IMR-90 (cell line): ENCODE data around the gene PDK1. TPM values are rescaled to one million over a fixed set of nuclear protein-coding genes. Genes with fewer than 3 reads are reported as not detected.

Experiments used
- ATAC-seq: fragments of 200-7000 bp; cut with Tn5 transposase; 2 replicates; pipeline ENCODE4 v1.9.1; 2020; ENCODE audit warnings: low read depth, mild to moderate bottlenecking, moderate library complexity
- BruUV-seq: library from RNA; stranded (reverse); fragments of 400-500 nt; replicated peaks from 2 replicates; lab custom pipeline; 2021; lab: Mats Ljungman, UMichigan
- CTCF ChIA-PET: fragments of 300-600 bp; formaldehyde crosslinking; extraction: SDS; loops from one replicate; lab custom pipeline; 2021; ENCODE audit warnings: antibody characterized with exemption; lab: Yijun Ruan, JAX
- POLR2A ChIA-PET: fragments of 300-600 bp; sonication (Branson Sonifier 250); formaldehyde crosslinking; loops from one replicate; lab custom pipeline; 2022; ENCODE audit warnings: antibody characterized with exemption; ENCODE audit not compliant: unreplicated experiment; lab: Charles Lee
- DNase-seq: peaks from one replicate; pipeline ENCODE4 v3.0.0; 2013
- H2AFZ ChIP-seq: replicated peaks from 2 replicates; pipeline ENCODE3; 2013; ENCODE audit warnings: low read length, mild to moderate bottlenecking; ENCODE audit not compliant: poor library complexity
- H2AK5ac ChIP-seq: 2 replicates; pipeline ENCODE4 v1.6.1; 2013; ENCODE audit warnings: low read depth, low read length, inconsistent platforms
- H2AK9ac ChIP-seq: replicated peaks from 2 replicates; pipeline ENCODE3; 2013; ENCODE audit warnings: mild to moderate bottlenecking, low read depth, low read length, moderate library complexity; ENCODE audit not compliant: poor library complexity
- H2BK120ac ChIP-seq: 2 replicates; pipeline ENCODE4 v1.6.1; 2013; ENCODE audit warnings: low read depth, low read length, inconsistent platforms
- H2BK15ac ChIP-seq: 3 replicates; pipeline ENCODE4 v1.6.1; 2013; ENCODE audit warnings: low read depth, low read length, inconsistent platforms
- H2BK20ac ChIP-seq: 2 replicates; pipeline ENCODE4 v1.6.1; 2013; ENCODE audit warnings: low read depth, mild to moderate bottlenecking, inconsistent platforms, low read length, moderate library complexity
- H2BK5ac ChIP-seq: 2 replicates; pipeline ENCODE4 v1.6.1; 2013; ENCODE audit warnings: mild to moderate bottlenecking, low read depth, low read length, inconsistent platforms; ENCODE audit not compliant: poor library complexity, severe bottlenecking
- H3K14ac ChIP-seq: replicated peaks from 2 replicates; pipeline ENCODE4 v1.6.1; 2013; ENCODE audit warnings: low read depth, low read length, inconsistent platforms
- H3K18ac ChIP-seq: 2 replicates; pipeline ENCODE4 v1.6.1; 2013; ENCODE audit warnings: low read depth, low read length, control low read depth
- H3K23ac ChIP-seq: 2 replicates; pipeline ENCODE4 v1.6.1; 2013; ENCODE audit warnings: low read depth, low read length, inconsistent platforms
- H3K27ac ChIP-seq: 2 replicates; pipeline ENCODE4 v1.5.1; 2013; ENCODE audit warnings: mild to moderate bottlenecking, control low read depth, low read length; ENCODE audit not compliant: insufficient read depth
- H3K27me3 ChIP-seq: 2 replicates; pipeline ENCODE4 v1.6.1; 2013; ENCODE audit warnings: low read length; ENCODE audit not compliant: control insufficient read depth, insufficient read depth
- H3K36me3 ChIP-seq: 2 replicates; pipeline ENCODE4 v1.6.1; 2013; ENCODE audit warnings: low read length, mixed read lengths; ENCODE audit not compliant: control insufficient read depth, insufficient read depth
- H3K4ac ChIP-seq: 2 replicates; pipeline ENCODE4 v1.6.1; 2013; ENCODE audit warnings: low read depth, low read length, inconsistent platforms
- H3K4me1 ChIP-seq: 2 replicates; pipeline ENCODE4 v1.6.1; 2013; ENCODE audit warnings: low read length, mixed read lengths; ENCODE audit not compliant: control insufficient read depth, insufficient read depth
- H3K4me2 ChIP-seq: 2 replicates; pipeline ENCODE4 v1.6.1; 2013; ENCODE audit warnings: low read depth, mild to moderate bottlenecking, control low read depth, low read length, moderate library complexity
- H3K4me3 ChIP-seq: 2 replicates; pipeline ENCODE4 v1.5.1; 2013; ENCODE audit warnings: low read depth, mild to moderate bottlenecking, control low read depth, low read length, moderate library complexity; ENCODE audit not compliant: insufficient read depth
- H3K56ac ChIP-seq: 2 replicates; pipeline ENCODE4 v1.6.1; 2013; ENCODE audit warnings: low read length, inconsistent platforms; ENCODE audit not compliant: insufficient read depth; ENCODE audit errors: extremely low read depth
- H3K79me1 ChIP-seq, 2 experiments: 2 replicates each; pipeline ENCODE4 v1.6.1; 2013; ENCODE audit warnings: low read length in 2 of 2, inconsistent platforms in 1 of 2, low read depth in 1 of 2
- H3K9ac ChIP-seq: 2 replicates; pipeline ENCODE4 v1.6.1; 2013; ENCODE audit warnings: low read depth, low read length, control low read depth
- H3K9me1 ChIP-seq: 2 replicates; pipeline ENCODE4 v1.6.1; 2013; ENCODE audit warnings: low read length, inconsistent platforms; ENCODE audit not compliant: insufficient read depth
- H3K9me3 ChIP-seq: 2 replicates; pipeline ENCODE4 v1.6.1; 2013; ENCODE audit warnings: low read length; ENCODE audit not compliant: control insufficient read depth, insufficient read depth
- H4K20me1 ChIP-seq: 2 replicates; pipeline ENCODE4 v1.6.1; 2013; ENCODE audit warnings: low read length, inconsistent platforms; ENCODE audit not compliant: insufficient read depth
- H4K5ac ChIP-seq: 2 replicates; pipeline ENCODE4 v1.6.1; 2013; ENCODE audit warnings: mild to moderate bottlenecking, low read depth, low read length, control low read depth
- H4K8ac ChIP-seq, 2 experiments: 2 replicates each; pipeline ENCODE4 v1.6.1; 2013; ENCODE audit warnings: low read depth in 2 of 2, low read length in 2 of 2, control low read depth in 1 of 2, inconsistent platforms in 1 of 2
- H4K91ac ChIP-seq: 2 replicates; pipeline ENCODE4 v1.6.1; 2013; ENCODE audit warnings: low read depth, low read length, inconsistent platforms; ENCODE audit not compliant: insufficient read depth
- BHLHE40 ChIP-seq: fragments of 150-350 bp; IDR thresholded peaks from 2 replicates; pipeline ENCODE4 v1.6.1; 2016; ENCODE audit warnings: mild to moderate bottlenecking, low read depth, low read length
- CEBPB ChIP-seq: IDR thresholded peaks from 2 replicates; pipeline ENCODE4 v1.6.1; 2012; ENCODE audit warnings: low read depth, low read length, improper control_type of control experiment
- CHD1 ChIP-seq: IDR thresholded peaks from 2 replicates; pipeline ENCODE4 v1.6.1; 2012; ENCODE audit warnings: low read depth, low read length, improper control_type of control experiment
- CTCF ChIP-seq: conservative IDR thresholded peaks from 2 replicates; pipeline ENCODE4 v1.5.1; 2012; ENCODE audit warnings: mild to moderate bottlenecking, low read depth, low read length, improper control_type of control experiment
- ELK1 ChIP-seq: fragments of 150-350 bp; IDR thresholded peaks from 2 replicates; pipeline ENCODE4 v1.6.1; 2016; ENCODE audit warnings: low read depth, mild to moderate bottlenecking, low read length, moderate library complexity, borderline replicate concordance
- FOS ChIP-seq: fragments of 150-350 bp; IDR thresholded peaks from 2 replicates; pipeline ENCODE4 v1.6.1; 2016; ENCODE audit warnings: low read depth, low read length
- MAFK ChIP-seq: IDR thresholded peaks from 2 replicates; pipeline ENCODE4 v1.6.1; 2012; ENCODE audit warnings: low read depth, low read length, improper control_type of control experiment
- MAZ ChIP-seq: IDR thresholded peaks from 2 replicates; pipeline ENCODE4 v1.6.1; 2012; ENCODE audit warnings: low read depth, mild to moderate bottlenecking, low read length, improper control_type of control experiment, moderate library complexity, borderline replicate concordance
- MXI1 ChIP-seq: IDR thresholded peaks from 2 replicates; pipeline ENCODE4 v1.6.1; 2012; ENCODE audit warnings: low read depth, mild to moderate bottlenecking, low read length, moderate library complexity, borderline replicate concordance
- NFE2L2 ChIP-seq: fragments of 150-350 bp; IDR thresholded peaks from 2 replicates; pipeline ENCODE4 v1.6.1; 2016; ENCODE audit warnings: low read depth, mild to moderate bottlenecking, low read length
- POLR2A ChIP-seq: IDR thresholded peaks from 2 replicates; pipeline ENCODE4 v1.6.1; 2012; ENCODE audit warnings: mild to moderate bottlenecking, low read depth, low read length
- RAD21 ChIP-seq: IDR thresholded peaks from 2 replicates; pipeline ENCODE4 v1.6.1; 2012; ENCODE audit warnings: low read length, improper control_type of control experiment
- RCOR1 ChIP-seq: IDR thresholded peaks from 2 replicates; pipeline ENCODE4 v1.6.1; 2012; ENCODE audit warnings: mild to moderate bottlenecking, low read length, improper control_type of control experiment; ENCODE audit not compliant: insufficient replicate concordance
- RFX5 ChIP-seq: IDR thresholded peaks from 2 replicates; pipeline ENCODE4 v1.8.0; 2012; ENCODE audit warnings: low read depth, mild to moderate bottlenecking, low read length, moderate library complexity
- SMC3 ChIP-seq: fragments of 150-350 bp; IDR thresholded peaks from 2 replicates; pipeline ENCODE4 v1.6.1; 2016; ENCODE audit warnings: low read depth, mild to moderate bottlenecking, antibody characterized with exemption, low read length, moderate library complexity
- USF2 ChIP-seq: fragments of 150-350 bp; IDR thresholded peaks from 2 replicates; pipeline ENCODE4 v1.6.1; 2017; ENCODE audit warnings: mild to moderate bottlenecking, antibody characterized with exemption, low read length, low read depth
- WGBS, 2 experiments: methylation state at CpG; one replicate each; pipeline versions ENCODE4 v1.1.5 to v1.1.7; 2013; ENCODE audit warnings: missing lambda C conversion rate in 2 of 2; ENCODE audit not compliant: insufficient read length in 1 of 2; ENCODE audit errors: extremely low coverage in 2 of 2; 5-methylcytosine and 5-hydroxymethylcytosine counted together
- dilution Hi-C: fragments of 300-500 bp; cut with HindIII; formaldehyde crosslinking; loops from one replicate; pipeline ENCODE4 v1.14.3; 2018; ENCODE audit warnings: low sequenced_read_pairs; ENCODE audit not compliant: unreplicated experiment
- in situ Hi-C: fragments of 300-500 bp; cut with MboI; formaldehyde crosslinking; loops from 3 replicates; pipeline ENCODE4 v1.14.3; 2019; ENCODE audit warnings: low sequenced_read_pairs, inconsistent platforms, mixed read lengths
- intact Hi-C: fragments of 100-400 bp; cut with micrococcal nuclease; formaldehyde crosslinking; loops from 2 replicates; pipeline ENCODE4 v1.10.0; 2022
- polyA plus RNA-seq, 3 experiments: library from polyadenylated mRNA; depleted of rRNA; stranded (reverse); fragments of >200 nt; gene quantifications; 2 replicates each; pipeline ENCODE4 v1.2.3, GENCODE V29; 2012; ENCODE audit warnings: low replicate concordance in 1 of 3
- total RNA-seq: library from RNA; depleted of rRNA; stranded (reverse); fragments of >200 nt; gene quantifications from 2 replicates; pipeline ENCODE4 v1.2.3, GENCODE V29; 2012

PDK1 gene
- total and polyA plus RNA-seq, 2 of the 4 experiments (the other 2 are of a cell fraction): 38.1 to 85.9 TPM

- Histone ChIP-seq H3K9me1 (peaks cover 4% of the 10 kb centered on the region; the same call in 1 of the 2 replicates), H3K27ac (no peak overlapping the region), H3K56ac (no peak overlapping the region), H3K23ac (no peak overlapping the region), H2BK15ac (no peak overlapping the region), H2BK120ac (no peak overlapping the region), H3K9me3 (no peaks in the 10 kb centered on the region), H2BK5ac (peak overlapping the region; percentile 10), H4K5ac (no peak overlapping the region), H2AK9ac (no peak overlapping the region), H4K91ac (no peak overlapping the region), H2AK5ac (no peak overlapping the region), H3K14ac (no peak overlapping the region), H3K27me3 (no peaks in the 10 kb centered on the region), H3K4me2 (no peak overlapping the region), H4K20me1 (no peaks in the 10 kb centered on the region), H2BK20ac (no peak overlapping the region), H3K9ac (no peak overlapping the region), H3K18ac (no peak overlapping the region), H3K4me1 (peaks cover 16% of the 10 kb centered on the region), H3K4ac (no peak overlapping the region), H3K79me1 (peaks cover 12 to 13% of the 10 kb centered on the region in 2 experiments; a peak in 3 of 4 replicates), H4K8ac (no peak overlapping the region), H3K36me3 (peaks cover 10% of the 10 kb centered on the region), H3K4me3 (no peak overlapping the region), H2AFZ (no peak overlapping the region)
- dilution Hi-C loops: no loop called here
- DNase-seq (no peak), ATAC-seq (no peak)
- intact Hi-C loops: no loop called here
- in situ Hi-C loops: no loop called here
- no CpG with 5 or more reads among the region's 4 CpGs for WGBS, 2 experiments
- TF ChIP-seq BHLHE40 (no peak), MAZ (no peak), RAD21 (no peak), CEBPB (no peak), NFE2L2 (no peak), FOS (no peak), USF2 (no peak), MXI1 (no peak), RFX5 (no peak), CHD1 (no peak), CTCF (no peak), RCOR1 (no peak), SMC3 (no peak), POLR2A (no peak), MAFK (no peak), ELK1 (no peak)
- ChIA-PET POLR2A (no interaction called here), CTCF (interaction anchor here (0.6 to 1.0 kb wide), 2 partner anchors 177 to 339 kb away, joined by 3 read pairs; no protein-coding TSS in a partner anchor)
- no TSS peak for BruUV-seq
Observed at GRCh38 chr2:172612051-172612450, 56.2 kb downstream of the PDK1 start.
